IPS-NIHi7 (cell line): ENCODE data around the gene KIDINS220.

Experiments used
- DNase-seq: peaks from one replicate; pipeline ENCODE4 v3.0.0; 2012; ENCODE audit warnings: mixed read lengths; ENCODE audit errors: extremely low spot score

KIDINS220 gene

DNA sequence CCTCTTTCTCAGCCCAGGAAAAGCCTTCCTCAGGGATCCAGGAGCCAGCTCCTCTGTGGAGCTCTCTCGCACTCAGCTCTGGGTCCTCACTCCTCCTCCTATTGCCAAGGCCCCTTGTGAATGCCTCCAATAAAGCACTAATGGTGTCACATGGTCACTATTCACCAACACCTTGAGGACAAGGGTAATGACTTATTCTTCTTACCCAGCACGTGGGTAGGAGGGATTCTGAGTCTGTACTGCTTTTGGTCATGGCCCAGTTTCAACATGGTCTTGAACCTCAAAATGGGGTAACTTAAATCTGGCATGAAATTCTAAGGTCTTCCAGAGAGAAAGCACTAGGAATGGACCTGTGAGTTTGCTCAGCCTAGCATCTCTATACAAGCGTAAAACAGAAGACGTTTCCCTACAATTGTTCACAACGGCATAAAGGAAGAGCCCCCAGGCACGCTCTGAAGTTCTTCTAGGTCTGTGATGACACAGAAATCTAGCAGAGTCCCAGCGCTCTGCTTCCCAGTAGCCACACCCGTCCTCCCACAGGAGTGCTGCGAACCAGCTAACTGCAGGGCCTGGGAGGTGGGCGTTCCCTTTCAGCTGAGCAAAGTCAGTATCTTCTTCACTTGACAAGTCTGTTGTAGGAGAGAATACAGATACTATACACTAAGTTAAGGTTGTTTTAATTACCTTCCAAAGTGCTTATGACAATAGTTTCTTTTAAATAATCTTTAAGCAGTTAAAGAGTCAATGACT, 14.6 kb upstream of the KIDINS220 start:
- DNase-seq, result peak; percentile 45

DNA sequence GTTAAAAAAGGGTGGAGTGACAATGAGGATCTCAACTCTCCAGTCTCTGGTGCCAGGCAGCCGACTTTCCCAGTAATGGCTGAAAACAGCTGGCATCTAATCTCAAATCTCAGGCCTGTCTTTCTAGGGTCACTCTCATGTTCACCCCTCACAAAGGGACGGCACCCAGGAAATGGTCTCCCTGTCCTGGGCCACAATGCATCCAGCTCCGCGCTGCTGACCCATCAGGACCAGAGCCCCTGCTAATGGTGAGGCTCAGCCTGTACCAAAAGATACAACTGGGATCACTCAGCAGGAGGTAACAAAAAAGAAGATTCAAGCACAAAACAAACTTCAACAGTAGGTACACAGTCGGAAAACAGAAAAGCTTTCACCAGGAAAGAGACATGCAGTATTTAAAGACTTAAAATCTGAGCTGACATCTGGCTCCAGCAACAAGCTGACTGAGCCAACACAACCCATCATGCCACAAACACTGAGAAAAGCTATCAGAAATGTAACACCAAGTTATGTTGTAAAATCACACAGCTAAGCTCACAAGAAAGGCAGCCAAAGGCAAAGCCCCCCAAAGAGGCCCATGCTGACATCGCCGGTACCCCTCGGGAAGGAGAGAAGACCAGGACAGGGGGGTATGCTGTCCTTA, 13.6 kb upstream of the KIDINS220 start:
- DNase-seq, result no peak

DNA sequence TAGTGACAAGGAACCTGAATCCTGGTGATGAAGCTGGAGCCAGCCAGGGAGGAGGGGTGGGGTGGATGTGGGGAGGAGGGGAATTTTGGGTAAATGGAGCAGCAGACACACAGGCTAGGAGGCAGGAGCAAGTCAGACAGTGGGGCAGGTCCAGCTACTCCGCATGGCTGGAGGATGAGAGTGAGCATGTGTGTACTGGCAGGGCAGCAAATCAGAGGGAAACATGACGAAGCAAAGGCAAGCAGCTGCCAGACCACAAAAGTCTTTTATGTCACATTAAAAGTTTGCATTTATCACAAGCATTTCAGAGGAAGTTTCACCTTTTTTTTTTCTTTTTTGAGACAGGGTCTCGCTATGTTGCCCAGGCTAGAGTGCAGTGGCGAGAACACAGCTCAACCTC, 11.9 kb upstream of the KIDINS220 start:
- DNase-seq, result no peak

DNA sequence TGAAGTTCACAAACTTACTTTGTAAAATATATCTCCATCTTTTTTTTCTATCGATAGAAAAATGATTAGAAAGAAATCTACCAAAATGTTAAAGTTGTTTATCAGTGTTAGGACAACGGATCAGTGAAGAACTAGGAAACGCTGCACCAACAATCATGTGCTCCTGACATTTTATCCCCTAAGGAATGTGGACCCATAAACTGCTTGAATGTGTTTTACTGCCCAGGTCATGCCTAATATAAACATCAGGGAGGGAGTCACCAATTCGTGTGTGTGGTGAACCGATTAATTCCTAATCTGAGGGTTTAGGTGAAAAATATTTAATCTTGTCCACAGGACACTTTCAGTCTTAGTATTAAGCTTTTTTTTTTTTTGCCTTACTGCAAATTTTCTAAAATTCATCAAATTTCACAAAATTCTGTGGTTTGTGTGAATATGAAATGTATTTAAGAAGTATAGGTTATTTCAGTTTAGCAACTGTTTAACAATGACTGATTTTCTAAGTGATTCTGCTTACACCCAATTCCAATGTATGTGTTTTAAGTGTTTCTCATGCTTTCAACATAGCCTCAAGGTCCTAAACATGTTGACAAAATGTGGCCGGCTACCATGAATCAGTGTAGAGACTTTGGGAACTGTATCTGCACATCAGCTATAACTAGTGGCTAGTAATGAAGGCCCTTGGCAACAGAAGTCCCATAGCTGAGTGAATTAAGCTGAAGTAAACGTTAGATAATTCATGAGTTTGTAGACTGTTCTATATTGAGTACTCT, 11.1 kb upstream of the KIDINS220 start:
- no peak for DNase-seq

DNA sequence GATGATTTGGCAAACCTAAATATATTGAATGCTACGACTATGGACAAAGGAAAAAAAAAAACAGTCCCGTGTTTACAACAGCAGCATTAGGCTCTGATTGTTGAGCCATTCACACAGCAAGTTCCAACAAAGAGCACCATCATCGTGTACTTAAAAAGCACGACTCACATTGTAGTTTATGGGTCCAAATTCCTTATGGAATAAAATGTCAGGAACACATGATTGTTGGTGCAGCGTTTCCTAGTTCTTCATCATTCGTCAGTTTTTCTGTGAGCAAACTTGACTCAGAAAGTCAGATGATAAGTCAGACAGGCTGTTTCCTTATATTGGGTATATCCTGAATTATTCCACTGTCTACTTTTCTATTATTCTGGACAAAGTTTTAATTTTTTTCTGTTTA, 10.0 kb upstream of the KIDINS220 start:
- no peak for DNase-seq

DNA sequence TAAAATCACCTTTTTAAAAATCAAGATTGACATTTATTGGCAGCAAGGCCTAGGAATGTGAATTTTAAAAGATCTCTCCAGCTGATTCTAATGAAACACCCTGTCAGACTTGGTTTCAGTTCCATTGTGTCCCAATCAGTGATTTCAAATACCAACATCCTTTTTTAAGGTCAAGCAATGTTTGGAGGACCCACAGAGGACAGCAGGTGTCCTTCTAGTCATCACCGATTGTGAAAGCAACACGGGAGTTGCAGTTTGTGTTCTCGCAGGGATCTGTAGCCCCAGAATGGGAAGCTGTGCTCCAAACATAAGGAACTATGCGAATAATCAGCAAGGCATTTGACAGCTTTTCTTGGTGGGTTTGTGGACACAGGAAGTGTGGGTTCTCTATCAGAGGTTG, 4.5 kb upstream of the KIDINS220 start:
- DNase-seq, result no peak

DNA sequence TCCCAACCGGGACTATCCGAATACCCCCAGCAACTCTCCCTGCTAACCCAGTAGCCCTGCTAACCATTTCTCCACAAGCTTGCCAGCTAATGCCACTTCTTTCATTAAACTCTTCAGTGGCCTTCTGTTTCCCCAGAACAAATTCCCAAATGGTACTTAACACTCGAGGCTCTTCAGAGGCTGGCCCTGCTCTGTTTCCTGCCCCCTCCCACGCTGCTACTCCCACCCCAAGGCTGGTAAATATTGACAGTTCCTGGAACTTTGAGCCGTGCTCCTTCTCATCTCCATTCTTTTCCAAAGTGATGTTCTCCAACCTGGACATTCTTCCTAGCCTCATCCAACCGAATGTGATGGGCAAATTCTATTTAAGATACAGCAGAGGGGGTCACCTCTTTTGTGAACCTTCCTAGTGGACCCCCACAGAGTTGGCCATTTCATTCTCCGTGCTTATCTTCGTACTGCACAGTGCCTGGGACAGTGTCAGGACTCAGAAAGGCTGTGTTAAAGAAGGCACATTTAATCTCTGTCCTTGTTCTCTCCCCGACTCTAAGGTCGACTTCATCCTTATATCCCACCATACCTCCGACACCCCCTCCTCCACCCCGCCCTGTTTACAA, 3.2 kb upstream of the KIDINS220 start:
- no peak for DNase-seq

DNA sequence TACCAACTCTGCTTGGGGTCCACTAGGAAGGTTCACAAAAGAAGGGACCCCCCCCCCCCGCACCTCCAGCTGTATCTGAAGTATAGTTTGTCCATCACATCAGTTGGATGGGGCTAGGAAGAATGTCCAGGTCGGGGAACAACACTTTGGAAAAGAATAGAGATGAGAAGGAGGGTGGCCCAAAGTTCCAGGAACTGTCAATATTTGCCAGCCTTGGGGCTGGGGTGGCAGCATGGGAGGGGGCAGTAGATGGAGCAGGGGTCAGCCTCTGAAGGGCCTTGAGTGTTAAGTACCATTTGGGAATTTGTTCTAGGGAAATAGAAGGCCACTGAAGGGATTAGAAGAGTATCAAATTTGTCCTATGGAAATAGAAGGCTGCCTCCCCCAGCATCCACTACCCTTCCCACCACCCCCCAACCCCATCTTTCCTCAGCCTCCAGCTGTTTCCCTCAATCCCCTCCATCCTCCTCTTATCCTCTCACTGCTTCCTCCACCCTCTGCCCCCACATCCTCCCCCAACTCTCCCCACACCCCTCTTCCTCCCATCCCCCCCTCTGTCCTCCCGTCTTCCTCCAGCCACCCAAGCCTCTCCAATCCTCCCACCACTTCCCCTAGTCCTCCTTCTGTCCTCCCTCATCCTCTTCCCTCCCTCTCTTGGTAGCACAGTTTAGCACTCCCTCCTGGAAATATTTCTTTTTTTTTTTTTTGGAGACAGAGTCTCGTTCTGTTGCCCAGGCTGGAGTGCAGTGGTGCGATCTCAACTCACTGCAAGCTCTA, 2.0 kb upstream of the KIDINS220 start:
- no peak for DNase-seq

DNA sequence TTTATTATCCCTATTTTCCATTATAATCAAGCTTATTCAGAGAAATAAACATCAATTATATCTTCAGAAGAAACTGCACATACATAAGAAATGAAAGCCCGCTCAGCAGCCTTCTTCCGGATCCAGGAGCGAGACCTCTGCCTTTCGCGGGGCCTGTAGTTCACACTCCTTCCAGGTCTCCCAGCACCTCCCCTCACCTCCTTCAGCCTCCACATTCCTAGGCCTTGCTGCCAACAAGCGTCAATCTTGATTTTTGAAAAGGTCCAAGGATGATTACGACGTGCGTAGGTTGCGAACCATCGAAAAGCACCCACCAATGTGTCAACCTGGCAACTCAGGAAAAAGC, 355 bp upstream of the KIDINS220 start:
- no peak for DNase-seq

DNA sequence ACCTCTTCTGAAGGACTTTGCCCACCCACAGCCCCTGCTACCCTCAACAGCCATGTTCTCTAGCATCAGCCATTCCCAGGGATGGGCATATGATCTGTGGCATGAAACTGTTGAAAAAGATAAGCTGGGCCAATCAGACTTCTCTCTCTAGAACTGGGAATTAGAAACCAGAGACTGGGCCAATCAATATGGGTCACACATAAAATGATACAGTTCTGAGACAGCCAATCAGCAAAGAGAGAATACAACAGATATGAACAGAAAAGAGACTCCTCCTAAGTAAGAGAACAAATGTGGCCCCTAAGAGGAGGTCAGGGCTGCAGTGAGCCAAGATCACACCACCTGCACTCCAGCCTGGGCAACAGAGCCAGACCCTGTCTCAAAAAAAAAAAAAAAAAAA, 2.1 kb downstream of the KIDINS220 start:
- no peak for DNase-seq

DNA sequence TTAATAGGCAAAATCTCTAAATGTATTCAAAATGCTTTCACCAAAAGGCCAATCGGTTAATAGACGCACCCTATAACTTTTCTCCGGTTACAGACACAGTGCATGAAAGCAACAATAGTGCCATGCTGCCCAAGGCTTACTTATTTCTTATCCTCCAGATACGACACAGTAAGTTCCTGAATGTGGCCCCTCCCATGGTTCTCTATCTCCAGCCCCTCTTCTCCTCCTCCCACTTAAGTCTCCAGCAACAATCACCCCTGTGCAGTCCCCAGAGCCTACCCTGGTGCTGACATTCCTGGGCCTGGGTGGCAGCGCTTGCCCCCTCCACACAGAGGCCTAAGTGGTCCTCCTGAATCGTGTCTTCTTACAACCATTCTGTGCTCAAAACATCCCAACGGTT, 3.6 kb downstream of the KIDINS220 start:
- no peak for DNase-seq

DNA sequence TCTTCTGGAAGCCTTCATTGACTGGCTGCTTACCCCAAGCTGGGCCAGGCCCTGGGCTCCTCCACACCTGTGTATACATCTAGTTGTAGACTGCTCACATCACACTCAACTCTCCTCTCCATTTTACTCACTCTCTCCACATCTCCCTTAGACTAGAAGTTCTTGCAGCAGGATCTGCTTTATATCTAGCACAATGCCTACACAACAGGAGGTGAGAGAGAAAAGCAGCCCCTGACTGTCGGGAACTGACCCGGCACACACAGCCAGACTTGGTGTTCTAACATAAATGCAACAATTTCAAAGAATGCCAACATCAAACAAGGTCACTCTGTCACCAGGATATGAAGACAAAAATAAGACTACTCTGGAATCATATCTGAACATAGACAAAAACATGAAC, 5.9 kb downstream of the KIDINS220 start:
- no peak for DNase-seq

DNA sequence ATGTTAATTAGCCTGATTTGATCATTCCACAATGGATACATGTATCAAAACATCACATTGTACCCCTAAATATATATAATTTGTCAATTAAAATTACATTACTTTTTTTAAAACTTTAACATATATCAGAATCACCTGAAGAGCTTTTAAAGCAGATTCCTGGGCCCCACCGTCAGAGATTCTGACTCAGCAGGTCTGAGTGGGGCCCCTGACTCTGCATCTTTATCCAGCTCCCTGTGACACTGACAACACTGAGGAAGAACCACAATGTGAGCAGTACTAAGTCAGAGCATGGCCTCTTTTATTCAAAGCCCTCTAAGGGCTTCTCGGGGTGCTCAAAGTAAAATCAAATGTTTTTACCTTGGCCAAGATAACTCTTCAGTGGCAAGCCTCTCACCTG, 9.7 kb downstream of the KIDINS220 start:
- no peak for DNase-seq

DNA sequence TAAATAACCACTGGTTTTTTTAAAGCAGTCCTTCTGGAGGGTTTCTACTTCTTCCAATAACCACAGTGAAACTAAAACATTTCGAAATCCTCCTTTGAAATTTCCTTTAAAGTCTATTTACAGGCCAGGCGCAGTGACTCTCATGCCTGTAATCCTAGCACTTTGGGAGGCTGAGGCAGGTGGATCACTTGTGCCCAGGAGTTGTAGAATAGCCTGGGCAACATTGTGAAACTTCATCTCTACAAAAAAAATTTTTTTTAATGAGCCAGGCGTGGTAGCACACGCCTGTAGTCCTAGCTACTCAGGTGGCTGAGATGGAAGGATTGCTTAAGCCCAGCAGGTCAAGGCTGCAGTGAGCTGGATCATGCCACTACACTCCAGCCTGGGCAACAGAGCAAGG, 15.2 kb downstream of the KIDINS220 start:
- DNase-seq, result no peak

DNA sequence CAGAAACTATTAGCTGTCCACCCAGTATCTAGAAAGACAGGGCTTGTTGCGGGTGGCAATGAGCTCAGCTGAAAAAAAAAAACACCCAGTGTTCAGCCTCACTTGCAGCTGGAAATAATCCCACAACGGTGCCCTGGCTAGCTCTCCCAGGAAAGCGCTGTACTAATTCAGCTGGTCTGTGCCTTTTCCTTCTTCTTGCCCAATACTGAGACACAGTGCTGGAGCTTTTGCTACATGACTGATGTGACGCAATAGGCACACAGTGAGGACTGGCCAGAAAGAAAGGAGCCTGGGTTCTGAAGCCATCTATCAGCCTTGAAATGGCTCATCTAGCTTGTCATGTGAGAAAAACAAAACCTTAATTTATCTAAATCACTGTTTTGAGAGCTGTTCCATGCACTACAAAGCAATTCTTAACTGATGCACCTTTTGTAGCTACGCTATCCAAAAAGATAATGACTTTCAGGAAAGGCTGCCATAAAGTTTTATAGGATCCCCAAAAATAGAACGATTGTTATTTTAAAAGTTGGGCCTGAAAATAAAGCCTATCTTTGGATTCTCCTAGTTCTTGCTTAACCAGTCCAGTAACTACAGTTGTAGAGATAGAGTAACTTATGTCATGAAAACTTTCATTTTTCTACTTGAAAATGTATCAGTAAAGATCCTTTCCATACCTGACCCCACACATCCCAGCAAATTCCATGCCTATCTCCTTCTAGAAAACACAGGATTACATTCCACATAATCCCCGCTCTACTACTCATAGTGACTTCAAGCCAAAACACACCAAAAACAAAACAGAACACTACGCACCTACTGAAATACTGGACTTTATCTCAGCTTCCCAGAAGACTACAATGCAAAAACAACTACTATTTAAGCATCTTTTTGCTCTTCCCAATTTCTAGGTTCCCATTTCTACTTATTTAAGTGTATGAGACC, 15.9 kb downstream of the KIDINS220 start:
- no peak for DNase-seq

DNA sequence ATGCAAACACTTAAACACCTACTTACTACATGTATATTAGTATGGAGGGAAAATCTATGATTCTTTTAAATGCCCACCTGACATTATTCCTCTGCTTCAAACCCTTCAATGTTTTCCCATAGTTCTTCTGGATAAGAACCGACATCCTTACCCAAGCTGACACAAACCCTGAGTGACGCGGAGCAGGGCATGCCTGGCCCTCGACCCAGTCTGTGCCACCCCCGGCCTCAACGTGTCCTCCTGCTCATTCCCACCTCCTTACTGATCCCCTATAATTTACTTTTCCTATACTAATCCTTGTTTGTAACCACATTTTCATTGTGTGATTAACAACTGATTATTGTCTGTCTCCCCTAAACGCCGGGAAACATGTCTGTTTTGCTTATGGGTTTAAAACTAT, 17.5 kb downstream of the KIDINS220 start:
- DNase-seq, result no peak

DNA sequence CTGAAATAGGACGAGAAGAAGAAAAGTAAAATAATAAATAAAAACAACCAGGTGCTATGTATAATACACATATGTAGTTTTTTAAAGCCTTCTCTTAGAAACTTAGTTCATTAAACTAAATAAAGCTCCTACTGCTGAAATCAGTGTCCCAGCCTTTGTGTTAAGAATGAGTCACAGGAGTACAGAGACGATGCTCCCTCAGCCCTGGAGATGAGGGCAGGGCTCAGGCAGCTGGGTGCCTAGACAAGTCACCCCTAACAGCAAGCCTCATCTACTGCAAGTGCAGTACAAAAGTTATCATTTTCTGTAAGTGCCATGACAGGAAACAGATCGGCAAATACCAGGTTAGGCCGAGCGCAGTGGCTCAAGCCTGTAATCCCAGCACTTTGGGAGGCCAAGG, 18.2 kb downstream of the KIDINS220 start:
- DNase-seq, result no peak

DNA sequence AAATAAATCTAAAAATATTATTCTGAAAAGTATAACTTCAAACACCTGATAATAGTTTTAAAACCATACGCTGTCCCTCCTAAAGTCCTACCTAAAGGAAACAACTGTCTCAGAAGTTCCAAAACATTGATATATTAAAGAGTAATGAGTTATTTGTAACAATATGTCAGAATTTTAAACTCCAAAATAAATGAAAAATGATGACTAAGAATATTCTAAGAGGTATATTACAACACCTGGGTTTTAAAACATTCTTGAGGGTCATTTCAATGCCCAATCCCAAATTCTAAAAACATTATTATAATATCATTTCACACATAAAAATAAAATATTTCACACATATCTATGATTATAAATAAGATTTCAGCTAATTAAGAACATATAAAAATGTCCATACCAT, 20.2 kb downstream of the KIDINS220 start:
- DNase-seq, result no peak

DNA sequence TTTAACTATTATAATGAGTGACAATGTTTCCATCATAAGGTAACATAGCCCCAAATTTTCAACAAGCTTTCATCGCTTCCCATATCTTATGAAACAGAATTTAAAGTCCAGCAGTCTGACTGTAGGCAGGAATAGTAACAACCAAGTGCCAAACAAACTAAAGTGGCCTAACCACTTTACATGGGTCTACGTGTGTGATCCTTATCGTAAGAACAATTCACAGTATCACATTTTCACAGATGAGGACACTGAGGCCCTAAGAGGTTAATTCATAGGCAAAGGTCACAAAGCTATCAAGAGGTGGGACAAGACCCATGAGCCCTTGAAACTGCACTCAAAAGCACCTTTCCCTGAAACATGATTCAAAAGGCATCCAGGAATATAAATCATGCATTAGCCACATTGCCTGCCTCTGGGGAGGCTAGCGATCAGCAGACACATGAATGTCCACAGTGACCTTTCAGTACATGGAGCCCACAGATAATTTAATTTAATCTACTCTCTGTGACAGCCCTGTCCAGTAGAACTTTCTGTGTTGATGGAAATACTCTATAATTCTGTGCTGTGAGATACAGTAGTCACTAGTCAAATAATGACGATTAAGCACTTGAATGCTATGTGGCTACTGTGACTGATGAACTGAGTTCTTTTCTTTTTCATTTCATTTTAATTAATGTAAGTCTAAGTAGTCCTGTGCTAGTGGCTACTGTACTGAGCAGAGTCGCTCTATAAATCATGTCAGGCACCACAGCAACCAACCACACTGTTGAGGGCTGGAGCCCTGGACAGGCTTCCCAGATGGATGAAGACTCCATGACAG, 30.3 kb downstream of the KIDINS220 start:
- DNase-seq, result no peak
